Caco-2 (cell line): ENCODE measurements around the gene DLG2. TPM values are rescaled to one million over a fixed set of nuclear protein-coding genes. Genes with fewer than 3 reads are reported as not detected.

Experiments used
- BruUV-seq: library from RNA; stranded (reverse); fragments of 400-500 nt; replicated peaks from 2 replicates; lab custom pipeline; 2021; lab: Mats Ljungman, UMichigan
- CTCF ChIA-PET: fragments of 300-600 bp; sonication (Branson Sonifier 250); formaldehyde crosslinking; loops from one replicate; lab custom pipeline; 2022; ENCODE audit warnings: antibody characterized with exemption; lab: Charles Lee
- POLR2A ChIA-PET: fragments of 300-600 bp; sonication (Branson Sonifier 250); formaldehyde crosslinking; loops from one replicate; lab custom pipeline; 2022; ENCODE audit warnings: antibody characterized with exemption; lab: Charles Lee
- DNase-seq, 2 experiments: peaks; one replicate each; pipeline versions ENCODE4 v3.0.0 to v3.0.0-alpha.2; 2020 to 2022
- H3K27me3 ChIP-seq: replicated peaks from 2 replicates; pipeline ENCODE4 v1.6.0; 2011; ENCODE audit warnings: low read length; ENCODE audit not compliant: control insufficient read depth, insufficient read depth
- H3K36me3 ChIP-seq: 2 replicates; pipeline ENCODE4 v1.5.1; 2011; ENCODE audit warnings: low read length; ENCODE audit not compliant: control insufficient read depth, insufficient read depth
- H3K4me1 ChIP-seq: fragments of 250-450 bp; sonication (Bioruptor Pico); 2 replicates; pipeline ENCODE4 v1.5.1; 2020; ENCODE audit warnings: mild to moderate bottlenecking
- H3K4me3 ChIP-seq: 2 replicates; pipeline ENCODE4 v1.5.1; 2011; ENCODE audit warnings: low read depth, mild to moderate bottlenecking, control low read depth, low read length
- H3K9me3 ChIP-seq: fragments of 250-450 bp; sonication (Bioruptor Pico); 2 replicates; pipeline ENCODE4 v1.5.1; 2020; ENCODE audit warnings: mild to moderate bottlenecking, moderate library complexity
- H3K27ac Mint-ChIP-seq: one replicate; pipeline ENCODE4 v1.8.0; 2022; ENCODE audit warnings: mixed read lengths; ENCODE audit not compliant: unreplicated experiment
- H3K27me3 Mint-ChIP-seq: one replicate; pipeline ENCODE4 v1.8.0; 2022; ENCODE audit warnings: mixed read lengths; ENCODE audit not compliant: insufficient read depth, unreplicated experiment
- H3K36me3 Mint-ChIP-seq: one replicate; pipeline ENCODE4 v1.8.0; 2022; ENCODE audit warnings: mild to moderate bottlenecking, mixed read lengths; ENCODE audit not compliant: insufficient read depth, unreplicated experiment
- H3K4me1 Mint-ChIP-seq: one replicate; pipeline ENCODE4 v1.8.0; 2022; ENCODE audit warnings: low read depth, mixed read lengths; ENCODE audit not compliant: unreplicated experiment
- H3K4me3 Mint-ChIP-seq: one replicate; pipeline ENCODE4 v1.8.0; 2022; ENCODE audit warnings: mild to moderate bottlenecking, moderate library complexity, mixed read lengths; ENCODE audit not compliant: unreplicated experiment
- H3K9me3 Mint-ChIP-seq: one replicate; pipeline ENCODE4 v1.8.0; 2022; ENCODE audit warnings: mixed read lengths; ENCODE audit not compliant: unreplicated experiment
- intact Hi-C: fragments of 100-400 bp; cut with micrococcal nuclease; formaldehyde crosslinking; loops from one replicate; pipeline ENCODE4 v1.10.0; 2022; ENCODE audit not compliant: unreplicated experiment
- total RNA-seq: library from RNA; stranded (reverse); gene quantifications from 2 replicates; pipeline ENCODE4 v1.2.3, GENCODE V29; 2022
- TF ChIP-seq, protein P1 (sequence below), 2 experiments: fragments of 200-600 bp in 1 of 2; IDR thresholded peaks; 1 replicate in 1 of 2; 2 replicates in 1 of 2; pipeline versions ENCODE4 v1.5.1 to v1.8.0; 2011 to 2022; ENCODE audit warnings: antibody characterized with exemption in 1 of 2, control low read depth in 1 of 2, inconsistent platforms in 1 of 2, low read depth in 1 of 2, low read length in 1 of 2, mild to moderate bottlenecking in 1 of 2, moderate library complexity in 1 of 2; ENCODE audit not compliant: insufficient read depth in 1 of 2, severe bottlenecking in 1 of 2, unreplicated experiment in 1 of 2

DLG2 gene
- total RNA-seq, 1 experiment from 2014 or later, result 21.6 TPM

DNA sequence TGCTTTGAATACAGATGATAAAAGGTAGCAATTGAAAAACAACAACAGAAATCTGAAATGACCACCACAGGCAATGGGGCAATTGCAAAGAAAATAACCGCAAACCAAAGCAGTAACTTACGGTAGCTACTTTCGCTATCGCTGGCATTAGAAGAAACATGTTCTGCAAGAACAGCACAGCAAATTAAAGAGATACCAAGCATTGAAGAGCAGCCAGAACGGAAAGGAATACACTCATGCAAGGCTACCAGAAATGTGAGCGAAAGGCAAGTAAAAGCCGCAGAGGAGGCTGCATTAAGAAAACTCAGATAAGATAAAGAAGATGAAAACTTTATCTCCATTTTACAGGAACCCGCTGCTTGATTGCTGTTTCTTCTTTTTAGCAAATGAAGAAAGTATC lies 2146.9 kb downstream of the DLG2 start:
- H3K27me3 Mint-ChIP-seq, result peaks cover 6% of the 10 kb centered on the region
- no peaks in the 10 kb centered on the region for H3K9me3 Mint-ChIP-seq
- no peaks in the 10 kb centered on the region for H3K4me1 Mint-ChIP-seq
- CTCF ChIA-PET, result no interaction called here
- Histone ChIP-seq H3K36me3 (no peaks in the 10 kb centered on the region), H3K27me3 (no peaks in the 10 kb centered on the region), H3K4me1 (no peaks in the 10 kb centered on the region), H3K4me3 (no peak overlapping the region), H3K9me3 (no peaks in the 10 kb centered on the region; the same call in 1 of the 2 replicates)
- H3K4me3 Mint-ChIP-seq, result no peak overlapping the region
- no peaks in the 10 kb centered on the region for H3K36me3 Mint-ChIP-seq
- POLR2A ChIA-PET, result no interaction called here
- no peak for DNase-seq
- no TSS peak for BruUV-seq
- intact Hi-C loops, result no loop called here
- TF ChIP-seq, protein P1, sequence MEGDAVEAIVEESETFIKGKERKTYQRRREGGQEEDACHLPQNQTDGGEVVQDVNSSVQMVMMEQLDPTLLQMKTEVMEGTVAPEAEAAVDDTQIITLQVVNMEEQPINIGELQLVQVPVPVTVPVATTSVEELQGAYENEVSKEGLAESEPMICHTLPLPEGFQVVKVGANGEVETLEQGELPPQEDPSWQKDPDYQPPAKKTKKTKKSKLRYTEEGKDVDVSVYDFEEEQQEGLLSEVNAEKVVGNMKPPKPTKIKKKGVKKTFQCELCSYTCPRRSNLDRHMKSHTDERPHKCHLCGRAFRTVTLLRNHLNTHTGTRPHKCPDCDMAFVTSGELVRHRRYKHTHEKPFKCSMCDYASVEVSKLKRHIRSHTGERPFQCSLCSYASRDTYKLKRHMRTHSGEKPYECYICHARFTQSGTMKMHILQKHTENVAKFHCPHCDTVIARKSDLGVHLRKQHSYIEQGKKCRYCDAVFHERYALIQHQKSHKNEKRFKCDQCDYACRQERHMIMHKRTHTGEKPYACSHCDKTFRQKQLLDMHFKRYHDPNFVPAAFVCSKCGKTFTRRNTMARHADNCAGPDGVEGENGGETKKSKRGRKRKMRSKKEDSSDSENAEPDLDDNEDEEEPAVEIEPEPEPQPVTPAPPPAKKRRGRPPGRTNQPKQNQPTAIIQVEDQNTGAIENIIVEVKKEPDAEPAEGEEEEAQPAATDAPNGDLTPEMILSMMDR (IDR thresholded peaks at IDR 0.05; ENCODE audit: insufficient read depth in 1 of 2, low read depth in 1 of 2, low read length in 1 of 2, severe bottlenecking in 1 of 2, unreplicated experiment in 1 of 2), result no peak
- H3K27ac Mint-ChIP-seq, result no peak overlapping the region

DNA sequence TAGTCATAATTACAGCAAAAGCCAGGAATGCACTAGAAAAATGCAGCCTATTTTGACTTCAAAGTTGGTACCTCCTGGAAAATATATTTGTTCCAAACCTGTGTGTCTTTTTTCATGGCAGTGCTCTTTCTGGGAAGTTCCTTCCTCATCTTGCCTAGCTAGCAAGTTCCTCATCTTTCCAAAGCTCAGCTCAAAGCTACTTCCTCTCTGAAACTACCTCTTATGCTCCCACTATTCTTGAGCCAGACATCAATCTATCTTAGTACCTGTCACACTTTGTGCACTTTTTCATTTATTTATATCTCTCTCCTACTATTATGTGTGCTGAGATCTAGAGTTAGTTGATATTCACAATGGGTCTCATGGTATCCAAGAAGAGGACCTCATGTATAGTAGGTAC lies 2149.4 kb downstream of the DLG2 start:
- Mint-ChIP-seq H3K9me3 (no peaks in the 10 kb centered on the region), H3K4me3 (no peak overlapping the region), H3K27ac (no peak overlapping the region), H3K27me3 (peaks cover 2% of the 10 kb centered on the region), H3K36me3 (no peaks in the 10 kb centered on the region), H3K4me1 (no peaks in the 10 kb centered on the region)
- POLR2A ChIA-PET, result no interaction called here
- intact Hi-C loops, result no loop called here
- Histone ChIP-seq H3K9me3 (no peaks in the 10 kb centered on the region; the same call in 1 of the 2 replicates), H3K36me3 (no peaks in the 10 kb centered on the region), H3K4me3 (no peak overlapping the region), H3K27me3 (no peaks in the 10 kb centered on the region), H3K4me1 (no peaks in the 10 kb centered on the region)
- CTCF ChIA-PET, result no interaction called here
- TF ChIP-seq, protein P1 (IDR thresholded peaks at IDR 0.05; ENCODE audit: insufficient read depth in 1 of 2, low read depth in 1 of 2, low read length in 1 of 2, severe bottlenecking in 1 of 2, unreplicated experiment in 1 of 2), result no peak
- DNase-seq, result no peak
- BruUV-seq, result no TSS peak

DNA sequence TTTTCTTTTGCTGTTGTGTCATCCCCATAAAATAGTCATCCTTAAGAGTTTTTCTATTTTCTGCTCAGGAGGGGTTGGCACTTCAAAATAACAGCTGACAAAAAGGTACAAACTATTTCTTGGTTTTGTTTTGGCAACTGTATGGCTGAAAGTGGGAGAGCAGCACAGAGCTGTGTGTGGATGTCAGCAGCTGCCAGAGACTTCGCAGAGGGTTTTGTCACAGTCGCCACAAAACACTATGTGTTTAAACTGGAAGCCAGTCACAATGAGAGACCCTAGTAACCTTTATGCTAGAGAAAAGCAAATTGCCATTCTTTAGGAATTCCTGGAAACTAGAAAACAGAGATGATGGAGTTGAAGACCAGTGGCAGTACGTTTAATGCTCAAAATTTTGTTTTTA lies 2151.4 kb downstream of the DLG2 start:
- no peaks in the 10 kb centered on the region for H3K4me1 Mint-ChIP-seq
- H3K36me3 Mint-ChIP-seq, result no peaks in the 10 kb centered on the region
- intact Hi-C loops, result no loop called here
- BruUV-seq, result no TSS peak
- TF ChIP-seq, protein P1 (IDR thresholded peaks at IDR 0.05; ENCODE audit: insufficient read depth in 1 of 2, low read depth in 1 of 2, low read length in 1 of 2, severe bottlenecking in 1 of 2, unreplicated experiment in 1 of 2), result no peak
- H3K27me3 ChIP-seq, result no peaks in the 10 kb centered on the region
- H3K4me3 Mint-ChIP-seq, result no peak overlapping the region
- peaks cover 2% of the 10 kb centered on the region for H3K27me3 Mint-ChIP-seq
- CTCF ChIA-PET, result interaction anchor here (1.0 kb wide), 1 partner anchor 9 kb away, joined by 3 read pairs; no protein-coding TSS in a partner anchor
- DNase-seq, result no peak
- POLR2A ChIA-PET, result no interaction called here
- H3K9me3 Mint-ChIP-seq, result no peaks in the 10 kb centered on the region
- no peaks in the 10 kb centered on the region for H3K4me1 ChIP-seq
- H3K9me3 ChIP-seq, result no peaks in the 10 kb centered on the region; the same call in 1 of the 2 replicates
- no peak overlapping the region for H3K4me3 ChIP-seq
- H3K36me3 ChIP-seq, result no peaks in the 10 kb centered on the region
- H3K27ac Mint-ChIP-seq, result no peak overlapping the region
